ENCODE data around the gene ETV2.

GRCh38 chr19:35601971-35602370, 39.6 kb upstream of the ETV2 start:
- TF ChIP-seq CTCF (IDR thresholded peaks at IDR 0.05; ENCODE audit: low read depth, low read length, missing input control) (no peak), TAF1 (conservative IDR thresholded peaks at IDR 0.05) (no peak), YY1 (IDR thresholded peaks at IDR 0.05) (no peak), SP1 (IDR thresholded peaks at IDR 0.05) (no peak), RXRA (IDR thresholded peaks at IDR 0.05) (no peak), REST (IDR thresholded peaks at IDR 0.05) (no peak), JUND (IDR thresholded peaks at IDR 0.05) (no peak), GABPA (IDR thresholded peaks at IDR 0.05 in 1 of 2, conservative IDR thresholded peaks at IDR 0.05 in 1 of 2) (no peak), RAD21 (IDR thresholded peaks at IDR 0.05) (no peak), MAX (IDR thresholded peaks at IDR 0.05) (no peak)

Data from liver (tissue), 3 donors.